DND-41 (cell line): ENCODE data around the gene KRTAP13-1.

Source experiments
- ATAC-seq: fragments of 200-7000 bp; cut with Tn5 transposase; 3 replicates; pipeline ENCODE4 v1.9.1; 2021; ENCODE audit warnings: low read depth; ENCODE audit not compliant: insufficient read depth
- DNase-seq: peaks from one replicate; pipeline ENCODE4 v3.0.0-alpha.2; 2020
- H2AFZ ChIP-seq: 2 replicates; pipeline ENCODE4 v1.6.0; 2012; ENCODE audit warnings: low read depth, low read length
- H3K27ac ChIP-seq: 2 replicates; pipeline ENCODE4 v1.5.1; 2012; ENCODE audit warnings: low read length, inconsistent platforms
- H3K27me3 ChIP-seq: fragments of 200-600 bp; sonication (generic); 2 replicates; pipeline ENCODE4 v1.6.0; 2012; ENCODE audit warnings: low read length, mild to moderate bottlenecking, inconsistent platforms; ENCODE audit not compliant: insufficient read depth, poor library complexity
- H3K36me3 ChIP-seq: 2 replicates; pipeline ENCODE4 v1.5.1; 2012; ENCODE audit warnings: low read length, inconsistent platforms; ENCODE audit not compliant: insufficient read depth
- H3K4me1 ChIP-seq: 2 replicates; pipeline ENCODE4 v1.5.1; 2012; ENCODE audit warnings: mild to moderate bottlenecking, low read length; ENCODE audit not compliant: insufficient read depth
- H3K4me2 ChIP-seq: 2 replicates; pipeline ENCODE4 v1.6.0; 2012; ENCODE audit warnings: mild to moderate bottlenecking, moderate library complexity, low read length, inconsistent platforms; ENCODE audit not compliant: insufficient read depth
- H3K4me3 ChIP-seq, 2 experiments: fragments of 200-600 bp in 1 of 2; shearing (Covaris generic) in 1 of 2; 2 replicates each; pipeline ENCODE4 v1.5.1; 2012 to 2016; ENCODE audit warnings: inconsistent platforms in 2 of 2, low read length in 2 of 2, mild to moderate bottlenecking in 2 of 2, low read depth in 1 of 2, moderate library complexity in 1 of 2
- H3K79me2 ChIP-seq: 2 replicates; pipeline ENCODE4 v1.6.0; 2012; ENCODE audit warnings: low read length, inconsistent platforms; ENCODE audit not compliant: insufficient read depth
- H3K9ac ChIP-seq: 2 replicates; pipeline ENCODE4 v1.6.0; 2012; ENCODE audit warnings: low read depth, mild to moderate bottlenecking, inconsistent platforms, low read length, moderate library complexity
- H3K9me3 ChIP-seq: 2 replicates; pipeline ENCODE4 v1.5.1; 2012; ENCODE audit warnings: low read length, moderate library complexity, mild to moderate bottlenecking, inconsistent platforms; ENCODE audit not compliant: insufficient read depth, severe bottlenecking
- H4K20me1 ChIP-seq: 2 replicates; pipeline ENCODE4 v1.6.0; 2012; ENCODE audit warnings: low read length; ENCODE audit not compliant: insufficient read depth
- EZH2 ChIP-seq: IDR thresholded peaks from 3 replicates; pipeline ENCODE4 v1.6.1; 2012; ENCODE audit warnings: borderline replicate concordance, low read depth, mild to moderate bottlenecking, moderate library complexity, low read length, inconsistent platforms; ENCODE audit not compliant: severe bottlenecking
- TF ChIP-seq, protein P1 (sequence below): IDR thresholded peaks from 2 replicates; pipeline ENCODE4 v1.5.1; 2012; ENCODE audit warnings: borderline replicate concordance, low read length, moderate library complexity, mild to moderate bottlenecking; ENCODE audit not compliant: poor library complexity, severe bottlenecking; ENCODE audit errors: extremely low read depth

The KRTAP13-1 gene

DNA sequence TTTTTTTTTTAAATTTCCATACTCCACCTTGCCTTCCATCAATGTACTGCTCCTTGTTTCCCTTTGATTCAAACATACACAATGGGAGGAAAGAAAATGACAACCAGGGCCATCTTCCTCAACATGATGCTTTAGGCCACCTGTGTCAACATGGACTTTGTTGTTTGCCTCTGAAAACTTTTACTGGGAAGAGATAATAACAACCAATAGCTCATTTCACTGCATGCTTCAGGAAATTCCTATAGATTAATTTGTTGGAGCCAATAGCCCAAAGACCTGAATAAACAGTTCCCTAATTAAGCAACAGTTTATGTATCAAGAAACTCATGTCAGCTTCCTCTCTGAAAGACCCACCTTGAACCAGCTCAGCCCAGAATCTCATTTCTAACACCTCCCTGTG is 47.4 kb downstream of the KRTAP13-1 start:
- ATAC-seq (no peak), DNase-seq (no peak)
- H3K79me2 ChIP-seq: no peaks in the 10 kb centered on the region
- peaks cover 5% of the 10 kb centered on the region; the same call in 1 of the 2 replicates for H3K4me1 ChIP-seq
- no peak for TF ChIP-seq EZH2
- TF ChIP-seq, protein P1, sequence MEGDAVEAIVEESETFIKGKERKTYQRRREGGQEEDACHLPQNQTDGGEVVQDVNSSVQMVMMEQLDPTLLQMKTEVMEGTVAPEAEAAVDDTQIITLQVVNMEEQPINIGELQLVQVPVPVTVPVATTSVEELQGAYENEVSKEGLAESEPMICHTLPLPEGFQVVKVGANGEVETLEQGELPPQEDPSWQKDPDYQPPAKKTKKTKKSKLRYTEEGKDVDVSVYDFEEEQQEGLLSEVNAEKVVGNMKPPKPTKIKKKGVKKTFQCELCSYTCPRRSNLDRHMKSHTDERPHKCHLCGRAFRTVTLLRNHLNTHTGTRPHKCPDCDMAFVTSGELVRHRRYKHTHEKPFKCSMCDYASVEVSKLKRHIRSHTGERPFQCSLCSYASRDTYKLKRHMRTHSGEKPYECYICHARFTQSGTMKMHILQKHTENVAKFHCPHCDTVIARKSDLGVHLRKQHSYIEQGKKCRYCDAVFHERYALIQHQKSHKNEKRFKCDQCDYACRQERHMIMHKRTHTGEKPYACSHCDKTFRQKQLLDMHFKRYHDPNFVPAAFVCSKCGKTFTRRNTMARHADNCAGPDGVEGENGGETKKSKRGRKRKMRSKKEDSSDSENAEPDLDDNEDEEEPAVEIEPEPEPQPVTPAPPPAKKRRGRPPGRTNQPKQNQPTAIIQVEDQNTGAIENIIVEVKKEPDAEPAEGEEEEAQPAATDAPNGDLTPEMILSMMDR: no peak
- H3K36me3 ChIP-seq: no peaks in the 10 kb centered on the region
- H2AFZ ChIP-seq: no peak overlapping the region
- H3K4me2 ChIP-seq: no peak overlapping the region
- no peaks in the 10 kb centered on the region for H4K20me1 ChIP-seq
- H3K27ac ChIP-seq: no peak overlapping the region
- no peak overlapping the region for H3K9ac ChIP-seq
- no peak overlapping the region for H3K4me3 ChIP-seq
- H3K27me3 ChIP-seq: no peaks in the 10 kb centered on the region
- no peaks in the 10 kb centered on the region for H3K9me3 ChIP-seq

DNA sequence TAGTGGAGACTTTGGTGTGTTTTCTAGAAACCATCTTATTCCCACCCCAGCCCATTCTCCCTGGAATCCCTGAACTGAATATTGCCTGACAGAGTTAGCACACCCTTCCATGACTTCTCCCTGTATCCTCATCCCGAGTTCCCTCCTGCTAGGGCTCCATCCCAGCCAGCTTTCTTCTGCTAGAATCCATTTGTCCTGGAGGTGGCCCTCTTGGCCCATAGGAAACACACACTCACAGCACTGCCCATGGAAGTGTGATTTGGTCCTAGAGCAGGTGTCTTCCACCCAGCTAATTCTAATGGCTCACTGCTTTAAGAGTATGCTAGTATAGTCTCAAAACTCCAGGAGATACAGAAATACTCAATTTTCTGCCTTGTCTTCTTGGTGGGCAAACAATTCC is 48.4 kb downstream of the KRTAP13-1 start:
- H3K79me2 ChIP-seq: no peaks in the 10 kb centered on the region

More for the DNA sequence above, 48.4 kb downstream of the KRTAP13-1 start:
- Histone ChIP-seq H3K9ac (no peak overlapping the region), H3K4me3 (no peak overlapping the region), H3K27me3 (no peaks in the 10 kb centered on the region), H4K20me1 (no peaks in the 10 kb centered on the region), H2AFZ (no peak overlapping the region), H3K4me1 (peaks cover 5% of the 10 kb centered on the region; the same call in 1 of the 2 replicates), H3K36me3 (no peaks in the 10 kb centered on the region), H3K9me3 (no peaks in the 10 kb centered on the region), H3K4me2 (no peak overlapping the region), H3K27ac (no peak overlapping the region)
- ATAC-seq: no peak
- TF ChIP-seq, protein P1: no peak
- TF ChIP-seq EZH2: no peak
- no peak for DNase-seq
